ENCODE results near the gene MEGF10. TPM values are rescaled to one million over a fixed set of nuclear protein-coding genes. Genes with fewer than 3 reads are reported as not detected.

MEGF10 gene
- total and polyA plus RNA-seq, 12 donors: 0.94 to 45.1 (median 9.1) TPM

GRCh38 chr5:127428748-127429147, 138.2 kb downstream of the MEGF10 start:
- no peaks in the 10 kb centered on the region for H3K36me3 ChIP-seq (replicated peaks in 1 of 2)
- 66 to 71% (median 68%) methylated on average over 5 of the region's 5 CpGs for WGBS, 4 donors
- H3K4me3 ChIP-seq: no peak overlapping the region
- no peaks in the 10 kb centered on the region for H3K9me3 ChIP-seq (replicated peaks in 1 of 3)
- no peak for DNase-seq
- no peak for TF ChIP-seq POLR2A (IDR thresholded peaks at IDR 0.05)
- TF ChIP-seq CTCF (IDR thresholded peaks at IDR 0.05): no peak
- H3K27ac ChIP-seq: no peak overlapping the region
- no peaks in the 10 kb centered on the region for H3K4me1 ChIP-seq (replicated peaks in 1 of 2)
- no peaks in the 10 kb centered on the region for H3K27me3 ChIP-seq
- intact Hi-C loops (cut with DNase I): no loop called here

GRCh38 chr5:127429928-127430327, 139.3 kb downstream of the MEGF10 start:
- intact Hi-C loops (cut with DNase I): no loop called here
- no peaks in the 10 kb centered on the region for H3K36me3 ChIP-seq (replicated peaks in 1 of 2)
- H3K4me1 ChIP-seq (replicated peaks in 1 of 2): no peaks in the 10 kb centered on the region
- DNase-seq: no peak
- no peak for TF ChIP-seq CTCF (IDR thresholded peaks at IDR 0.05)
- TF ChIP-seq POLR2A (IDR thresholded peaks at IDR 0.05): no peak
- no peak overlapping the region for H3K4me3 ChIP-seq
- no peaks in the 10 kb centered on the region for H3K27me3 ChIP-seq
- no peak overlapping the region for H3K27ac ChIP-seq
- H3K9me3 ChIP-seq (replicated peaks in 1 of 3): no peaks in the 10 kb centered on the region

GRCh38 chr5:127430627-127431026, 140.0 kb downstream of the MEGF10 start:
- Histone ChIP-seq H3K4me1 (replicated peaks in 1 of 2) (no peaks in the 10 kb centered on the region), H3K27me3 (no peaks in the 10 kb centered on the region), H3K36me3 (replicated peaks in 1 of 2) (no peaks in the 10 kb centered on the region), H3K9me3 (replicated peaks in 1 of 3) (no peaks in the 10 kb centered on the region), H3K27ac (no peak overlapping the region), H3K4me3 (no peak overlapping the region)
- DNase-seq: no peak
- intact Hi-C loops (cut with DNase I): no loop called here
- TF ChIP-seq POLR2A (IDR thresholded peaks at IDR 0.05): no peak
- TF ChIP-seq CTCF (IDR thresholded peaks at IDR 0.05): no peak

GRCh38 chr5:127431977-127432585, 141.5 kb downstream of the MEGF10 start:
- Histone ChIP-seq H3K27me3 (no peaks in the 10 kb centered on the region), H3K4me3 (no peak overlapping the region), H3K36me3 (replicated peaks in 1 of 2) (no peaks in the 10 kb centered on the region), H3K4me1 (replicated peaks in 1 of 2) (no peaks in the 10 kb centered on the region), H3K27ac (no peak overlapping the region), H3K9me3 (replicated peaks in 1 of 3) (no peaks in the 10 kb centered on the region)
- intact Hi-C loops (cut with DNase I): no loop called here
- TF ChIP-seq POLR2A (IDR thresholded peaks at IDR 0.05): no peak
- no peak for TF ChIP-seq CTCF (IDR thresholded peaks at IDR 0.05)
- DNase-seq: no peak
- 67 to 76% (median 74%) methylated on average over 7 of the region's 7 CpGs for WGBS, 4 donors
